Measurements from ENCODE around the gene LOC128125822.
"Not testable (repeated sequence)": the region's sequence is repeated elsewhere in the genome, so short reads cannot be mapped to it uniquely, and the experiment has no call there.

LOC128125822 gene

DNA sequence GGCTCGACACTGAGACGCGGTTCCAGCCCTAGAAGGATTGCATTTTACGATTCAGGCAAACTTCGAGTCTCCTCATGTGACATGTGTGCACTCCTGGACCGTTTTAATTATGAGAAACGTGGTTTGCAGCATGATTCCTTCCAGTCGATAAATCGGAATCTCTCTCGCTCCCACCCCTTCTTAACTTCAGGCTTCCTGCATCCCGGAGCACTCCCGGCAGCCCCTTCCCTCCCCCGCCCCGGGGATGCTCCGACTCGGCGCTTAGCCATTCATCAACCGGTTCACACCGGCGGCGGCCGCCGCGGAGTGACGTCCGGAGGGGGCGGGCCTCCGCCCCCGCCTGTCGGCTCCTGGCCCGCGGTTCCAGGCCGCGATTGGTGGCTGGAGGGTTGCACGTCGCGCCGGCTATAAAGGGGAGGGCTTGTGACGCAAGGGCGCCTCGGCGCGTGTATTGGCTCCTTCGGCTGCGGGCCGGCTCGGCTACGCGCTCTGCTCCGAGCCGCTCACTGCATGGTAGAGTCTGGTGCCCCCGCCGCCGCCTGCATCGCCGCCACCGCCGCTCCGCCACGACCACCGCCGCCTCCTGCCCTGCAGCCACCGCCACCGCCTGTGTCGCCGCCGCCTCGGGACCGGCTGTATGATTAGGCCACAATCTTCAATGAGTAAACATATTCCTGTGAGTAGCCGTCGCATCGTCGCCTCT is at the start of gene LOC128125822, which contains the start of gene PTP4A1:
TSS of gene LOC128125822 (plus strand) at position 437 of the 703 bp plus-strand sequence.
TSS of gene PTP4A1 (plus strand) at position 437 of the 703 bp plus-strand sequence. CDS start 4,401 bp downstream, outside the sequence.
- ATAC-seq (peak; percentile 98), DNase-seq (ENCODE audit: missing footprints) (peak; percentile 99)
- intact Hi-C loops (cut with DNase I), result loop anchor here (2.0 to 5.0 kb wide), 3 partner anchors 63 to 219 kb away; partner anchors contain the start of gene PHF3

DNA sequence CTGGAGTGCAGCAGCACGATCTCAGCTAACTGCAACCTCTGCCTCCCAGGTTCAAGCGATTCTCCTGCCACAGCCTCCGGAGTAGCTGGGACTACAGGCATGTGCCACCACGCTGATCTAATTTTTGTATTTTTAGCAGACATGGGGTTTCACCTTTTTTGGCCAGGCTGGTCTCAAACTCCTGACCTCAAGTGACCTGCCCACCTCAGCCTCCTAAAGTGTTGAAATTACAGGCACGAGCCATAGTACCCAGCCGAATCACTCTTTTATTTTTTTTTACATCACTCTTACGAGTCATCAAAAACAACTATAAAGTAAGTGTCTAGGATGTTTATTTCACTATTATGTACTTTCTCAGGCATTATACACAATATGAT is 49.4 kb upstream of the LOC128125822 start:
- intact Hi-C loops (cut with DNase I); DNase-seq (ENCODE audit: missing footprints); ATAC-seq: not testable (repeated sequence)

GRCh38 chr6:63523630-63524029 is 48.6 kb upstream of the LOC128125822 start:
- no peak for DNase-seq (ENCODE audit: missing footprints)
- no peak for ATAC-seq
- intact Hi-C loops (cut with DNase I), result no loop called here

- DNase-seq (ENCODE audit: missing footprints) (no peak), ATAC-seq (no peak)
- intact Hi-C loops (cut with DNase I), result no loop called here
These were observed 46.9 kb upstream of the LOC128125822 start for GRCh38 chr6:63525186-63525878.

DNA sequence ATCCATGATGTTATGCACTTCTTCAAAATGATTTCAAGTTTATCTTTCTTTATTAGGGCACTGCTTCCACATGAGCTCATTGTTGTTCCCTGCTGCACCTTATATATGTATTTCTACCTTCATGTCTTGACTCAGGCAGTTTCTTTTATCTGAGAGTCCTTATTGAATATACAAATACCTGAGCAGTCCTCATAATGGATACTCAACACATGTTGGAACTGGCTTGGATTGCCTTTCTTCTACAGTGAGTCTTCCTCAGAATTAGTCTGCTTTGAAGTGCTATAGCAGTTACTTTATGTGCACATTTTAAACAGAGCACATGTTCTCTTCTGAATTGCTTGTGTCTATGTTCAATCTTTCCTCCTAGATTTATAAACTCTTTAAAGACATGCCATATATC is 45.3 kb upstream of the LOC128125822 start:
- ATAC-seq (no peak), DNase-seq (ENCODE audit: missing footprints) (no peak)
- intact Hi-C loops (cut with DNase I), result no loop called here

GRCh38 chr6:63527658-63528514 is 44.4 kb upstream of the LOC128125822 start:
- ATAC-seq (no peak), DNase-seq (ENCODE audit: missing footprints) (no peak)
- intact Hi-C loops (cut with DNase I), result no loop called here

DNA sequence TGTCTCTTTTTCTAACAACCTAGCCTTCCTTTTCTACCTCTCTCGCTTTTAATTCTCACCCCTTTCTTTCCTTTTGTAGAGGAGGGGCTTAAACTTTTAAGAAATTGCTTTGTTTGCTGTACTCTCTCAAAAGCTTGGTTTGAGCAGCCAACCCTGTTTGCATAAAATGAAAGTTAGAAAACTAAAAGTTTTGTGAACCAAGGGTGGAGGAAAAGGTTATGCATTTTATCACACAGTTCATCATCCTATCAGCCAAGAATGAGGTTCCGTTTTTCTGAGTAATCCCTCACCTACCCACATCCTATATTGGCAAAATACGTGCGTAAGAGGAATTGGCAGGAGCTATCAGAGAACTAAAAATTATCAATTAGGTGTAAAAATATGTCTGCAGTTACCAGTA is 42.8 kb upstream of the LOC128125822 start:
- intact Hi-C loops (cut with DNase I), result no loop called here
- ATAC-seq, result no peak
- DNase-seq (ENCODE audit: missing footprints), result no peak

DNA sequence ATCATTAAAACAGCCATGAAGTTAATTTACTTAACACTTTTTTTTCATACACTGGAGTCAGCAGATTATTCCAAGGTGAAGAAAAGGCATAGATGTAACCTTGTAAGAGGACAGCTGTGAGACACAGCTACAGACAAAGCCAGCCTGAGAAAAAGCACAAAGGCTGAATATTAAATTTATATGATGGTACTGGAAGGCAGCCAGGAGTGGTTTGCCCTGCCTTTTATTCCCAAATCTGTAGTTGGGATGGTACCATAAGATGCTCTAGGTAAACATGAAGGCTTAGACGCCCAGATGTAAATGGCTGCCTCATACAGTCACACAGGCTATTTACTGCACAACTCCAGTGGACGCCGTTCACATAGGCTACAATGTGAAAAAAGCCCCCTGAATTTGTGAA is 42.1 kb upstream of the LOC128125822 start:
- DNase-seq (ENCODE audit: missing footprints), result no peak
- intact Hi-C loops (cut with DNase I), result no loop called here
- ATAC-seq, result no peak

GRCh38 chr6:63530991-63531390 is 41.3 kb upstream of the LOC128125822 start:
- DNase-seq (ENCODE audit: missing footprints) (no peak), ATAC-seq (no peak)
- intact Hi-C loops (cut with DNase I), result no loop called here

GRCh38 chr6:63533026-63533425 is 39.3 kb upstream of the LOC128125822 start:
- intact Hi-C loops (cut with DNase I), result no loop called here
- no peak for ATAC-seq
- DNase-seq (ENCODE audit: missing footprints), result no peak

DNA sequence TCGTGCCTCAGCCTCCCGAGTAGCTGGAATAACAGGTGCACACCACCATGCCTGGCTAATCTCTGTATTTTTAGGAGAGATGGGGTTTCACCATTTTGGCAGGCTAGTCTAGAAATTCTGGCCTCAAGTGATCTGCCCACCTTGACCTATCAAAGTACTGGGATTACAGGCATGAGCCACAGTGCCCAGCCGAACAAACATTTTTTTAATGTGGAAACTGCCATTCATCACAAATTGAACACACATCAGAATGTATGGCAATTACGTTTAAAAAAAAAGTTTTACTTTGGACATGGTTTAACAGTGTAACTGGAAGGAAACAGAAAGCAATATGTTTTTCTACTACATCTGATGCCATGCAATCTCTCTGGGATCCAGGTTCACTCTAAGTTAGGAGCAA is 38.3 kb upstream of the LOC128125822 start:
- no peak for DNase-seq (ENCODE audit: missing footprints)
- ATAC-seq, result no peak
- intact Hi-C loops (cut with DNase I), result no loop called here

DNA sequence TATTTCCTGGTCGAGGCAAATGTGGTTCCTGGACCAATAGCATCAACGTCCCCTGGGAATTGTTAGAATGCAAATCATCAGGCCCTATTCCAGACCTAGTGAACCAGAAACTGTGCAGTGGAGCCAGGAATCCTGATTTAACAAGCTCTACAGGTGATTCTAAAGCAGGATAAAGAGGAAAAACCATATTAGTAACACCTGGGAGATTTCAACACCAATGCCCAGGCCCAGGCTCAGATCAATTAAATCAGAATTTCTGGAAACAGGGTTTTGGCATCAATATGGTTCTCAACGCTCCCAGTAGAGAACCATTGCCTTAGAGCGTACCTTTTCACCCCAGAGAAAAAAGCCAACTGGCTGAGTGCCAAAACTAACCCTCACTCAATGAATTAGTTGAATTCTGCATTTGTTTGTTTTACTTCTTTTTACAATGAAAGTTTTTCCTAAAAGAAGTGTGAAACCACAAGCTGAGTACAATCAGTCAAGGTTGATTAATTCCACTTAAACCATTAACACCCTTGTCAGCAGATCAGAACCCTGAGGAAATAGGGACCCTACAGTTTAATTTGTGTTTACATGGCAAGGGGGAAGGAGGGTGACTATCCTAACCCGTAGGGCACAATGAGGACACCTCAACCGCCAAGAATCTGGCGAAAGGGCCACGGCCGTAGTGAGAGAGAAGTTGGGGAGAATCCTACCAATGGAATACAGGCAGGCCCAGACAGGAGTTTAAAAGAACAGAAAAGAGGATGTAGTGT is 34.9 kb upstream of the LOC128125822 start:
- no peak for DNase-seq (ENCODE audit: missing footprints)
- no peak for ATAC-seq
- intact Hi-C loops (cut with DNase I), result no loop called here

DNA sequence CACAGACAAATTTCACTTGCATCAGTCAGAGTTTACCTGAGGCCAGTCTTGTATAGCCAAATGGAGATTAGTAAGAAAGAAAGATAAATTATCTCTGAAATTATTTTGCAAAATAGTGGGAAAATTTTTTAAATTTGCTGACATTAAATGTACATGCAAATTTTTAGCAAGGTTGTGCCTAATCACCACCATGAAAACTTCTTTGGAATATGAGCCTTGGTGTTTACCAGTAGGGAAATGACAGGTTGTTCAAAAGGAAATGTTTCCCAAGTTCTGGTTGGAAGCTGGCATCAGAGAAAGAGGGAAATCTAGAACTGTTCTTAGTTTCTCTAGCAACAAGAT is 34.4 kb upstream of the LOC128125822 start:
- ATAC-seq, result no peak
- intact Hi-C loops (cut with DNase I), result no loop called here
- no peak for DNase-seq (ENCODE audit: missing footprints)

DNA sequence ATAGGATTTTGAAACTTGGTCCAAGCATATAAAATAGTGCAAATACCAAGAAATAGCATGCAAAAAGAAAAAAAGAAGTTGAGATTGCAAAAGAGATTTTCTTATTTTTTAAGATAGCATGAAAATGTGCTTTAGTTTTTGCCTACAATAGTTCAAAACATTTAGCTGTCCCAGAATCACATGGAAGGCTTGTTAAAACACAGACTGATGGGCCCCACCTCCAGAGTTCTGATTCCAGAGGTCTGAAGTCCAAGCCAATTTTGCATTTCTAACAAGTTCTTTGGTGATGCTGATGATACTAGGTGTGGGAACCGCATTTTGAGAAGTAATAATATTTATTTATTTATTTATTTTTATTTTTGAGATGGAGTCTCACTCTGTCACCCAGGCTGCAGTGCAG is 33.7 kb upstream of the LOC128125822 start:
- ATAC-seq, result no peak
- intact Hi-C loops (cut with DNase I), result no loop called here

GRCh38 chr6:63543001-63543400 is 29.3 kb upstream of the LOC128125822 start:
- intact Hi-C loops (cut with DNase I), result no loop called here
- DNase-seq (ENCODE audit: missing footprints), result no peak
- ATAC-seq, result no peak

More for the DNA sequence above, 33.7 kb upstream of the LOC128125822 start:
- DNase-seq (ENCODE audit: missing footprints), result no peak

DNA sequence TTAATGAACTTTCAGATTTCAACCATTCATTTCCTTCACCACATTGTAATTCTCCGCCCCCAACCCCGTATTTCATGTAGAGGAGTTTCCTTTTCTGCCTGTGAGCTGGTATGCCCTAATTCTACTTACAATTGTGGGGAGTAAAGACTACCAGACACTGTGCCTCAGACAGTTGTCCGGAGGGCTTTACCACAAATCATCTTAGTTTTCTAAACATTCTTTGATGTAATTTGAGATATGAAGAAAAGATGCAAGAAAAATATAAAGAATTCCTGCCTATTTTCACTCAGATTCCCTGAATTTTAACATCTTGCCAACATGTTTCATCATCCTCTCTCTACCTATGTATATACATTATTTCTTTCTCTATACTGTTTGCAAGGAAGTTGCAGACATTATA is 28.3 kb upstream of the LOC128125822 start:
- intact Hi-C loops (cut with DNase I), result no loop called here
- ATAC-seq (no peak), DNase-seq (ENCODE audit: missing footprints) (no peak)

- DNase-seq (ENCODE audit: missing footprints), result no peak
- intact Hi-C loops (cut with DNase I), result no loop called here
- ATAC-seq, result no peak
These were observed 26.0 kb upstream of the LOC128125822 start for GRCh38 chr6:63546236-63546635.

DNA sequence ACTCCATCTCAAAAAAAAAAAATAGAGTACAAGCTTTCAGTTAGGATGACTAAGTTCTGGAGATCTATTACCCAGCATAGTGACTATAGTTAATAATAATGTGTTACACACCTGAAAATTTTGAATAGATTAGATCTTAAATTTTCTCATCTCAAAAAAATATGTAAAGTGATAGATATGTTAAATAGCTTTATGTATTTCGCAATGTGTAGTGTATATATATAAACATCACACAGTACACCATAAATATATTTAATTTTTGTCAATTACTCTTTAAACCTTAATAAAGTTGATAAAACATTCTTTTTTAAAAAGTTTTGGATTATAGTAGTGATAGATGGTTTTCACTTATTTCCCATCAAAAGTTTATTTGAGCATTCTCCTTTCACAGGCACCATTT is 25.6 kb upstream of the LOC128125822 start:
- intact Hi-C loops (cut with DNase I), result no loop called here
- DNase-seq (ENCODE audit: missing footprints) (no peak), ATAC-seq (no peak)

DNA sequence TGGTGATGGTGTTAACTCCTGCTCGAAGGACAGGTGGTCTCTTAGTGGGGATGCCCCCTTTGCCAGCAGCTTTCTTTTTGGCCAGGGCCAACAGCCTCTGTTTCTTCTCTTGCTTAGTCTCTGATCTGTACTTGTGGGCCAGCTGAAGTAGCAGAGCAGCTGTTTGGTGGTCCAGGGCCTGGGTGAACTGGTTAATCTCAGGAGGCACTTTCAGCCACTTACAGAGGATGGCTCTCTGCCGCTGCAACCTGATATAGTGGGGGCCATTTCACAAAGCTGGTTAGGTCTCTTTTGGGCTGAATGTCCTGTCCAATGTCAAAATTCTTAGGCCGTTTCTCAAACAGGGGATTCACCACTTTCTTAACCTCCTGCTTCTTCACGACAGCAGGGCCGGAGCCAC is 23.2 kb upstream of the LOC128125822 start:
- no peak for ATAC-seq
- DNase-seq (ENCODE audit: missing footprints), result no peak
- intact Hi-C loops (cut with DNase I), result no loop called here
